Stromal cell of bone marrow (primary cell): ENCODE data around the gene ITPRID1.
"Not testable (repeated sequence)": the region's sequence is repeated elsewhere in the genome, so short reads cannot be mapped to it uniquely, and the experiment has no call there.

Source experiments
- DNase-seq: peaks from one replicate; pipeline ENCODE4 v3.0.0-alpha.2; 2012; ENCODE audit warnings: low read depth

Gene ITPRID1

DNA sequence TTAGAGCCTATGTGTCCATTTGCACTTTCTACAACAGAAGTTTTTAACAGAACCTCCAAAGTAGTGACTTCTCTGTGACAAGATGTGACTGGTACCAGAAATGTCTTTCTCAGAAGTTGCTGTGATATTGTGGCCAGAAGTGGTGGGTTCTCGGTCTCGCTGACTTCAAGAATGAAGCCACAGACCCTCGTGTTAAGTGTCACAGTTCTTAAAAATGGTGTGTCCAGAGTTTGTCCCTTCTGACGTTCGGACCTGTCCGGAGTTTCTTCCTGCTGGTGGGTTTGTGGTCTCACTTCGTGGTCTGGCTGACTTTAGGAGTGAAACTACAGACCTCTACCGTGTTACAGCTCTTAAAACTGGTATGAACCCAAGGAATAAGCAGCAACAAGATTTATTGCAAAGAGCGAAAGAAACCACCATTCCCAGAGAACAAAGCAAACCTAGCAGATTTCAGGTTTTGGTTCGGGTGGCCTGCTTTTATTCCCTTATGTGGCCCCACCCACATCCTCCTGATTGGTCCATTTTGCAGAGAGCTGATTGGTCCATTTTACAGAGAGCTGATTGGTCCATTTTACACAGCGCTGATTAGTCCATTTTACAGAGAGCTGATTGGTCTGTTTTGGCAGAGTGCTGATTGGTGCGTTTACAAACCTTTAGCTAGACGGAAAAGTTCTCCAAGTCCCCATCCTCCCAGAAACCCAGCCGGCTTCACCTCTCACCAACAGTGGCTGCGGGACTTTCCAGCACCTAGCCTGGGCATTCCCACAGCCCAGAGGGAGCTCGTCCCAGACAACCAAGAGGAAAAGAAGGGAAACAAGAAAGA lies 3.0 kb downstream of the ITPRID1 start:
- no peak for DNase-seq

DNA sequence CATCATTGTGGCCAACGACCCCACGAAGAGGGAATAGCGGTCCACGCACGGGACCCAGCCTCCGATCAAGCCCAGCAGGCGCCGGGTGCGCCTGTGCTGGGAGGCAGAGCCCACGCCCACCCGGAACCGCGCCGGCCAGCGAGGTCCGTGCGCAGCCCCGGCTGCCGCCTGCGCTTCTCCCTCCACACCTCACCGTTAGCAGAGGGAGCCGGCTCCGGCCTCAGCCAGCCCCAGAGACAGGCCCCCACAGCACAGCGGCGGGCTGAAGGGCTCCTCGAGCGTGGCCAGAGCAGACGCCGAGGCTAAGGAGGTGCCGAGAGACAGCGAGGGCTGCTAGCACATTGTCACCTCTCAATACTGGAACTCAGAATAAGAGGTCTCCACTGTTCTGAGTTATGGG lies 3.6 kb downstream of the ITPRID1 start:
- no peak for DNase-seq

DNA sequence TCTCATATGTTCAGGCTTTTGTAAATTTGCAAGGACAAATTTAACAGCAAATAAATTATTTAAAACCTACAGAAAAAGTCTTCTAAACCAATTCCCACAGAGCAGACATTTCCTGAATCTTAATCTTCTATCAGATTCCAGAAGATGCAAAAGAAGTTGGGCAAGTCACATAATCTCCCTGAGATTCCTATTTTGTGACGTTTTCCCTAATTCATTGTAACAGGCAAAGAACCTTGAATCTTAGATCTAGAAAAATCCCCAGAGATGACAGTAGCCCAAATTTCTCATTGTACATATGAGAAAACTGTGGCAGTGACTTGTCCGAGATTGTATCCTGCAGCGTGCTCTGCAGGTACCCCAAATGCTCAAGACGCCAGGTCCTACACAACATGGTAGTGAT lies 4.9 kb downstream of the ITPRID1 start:
- no peak for DNase-seq

DNA sequence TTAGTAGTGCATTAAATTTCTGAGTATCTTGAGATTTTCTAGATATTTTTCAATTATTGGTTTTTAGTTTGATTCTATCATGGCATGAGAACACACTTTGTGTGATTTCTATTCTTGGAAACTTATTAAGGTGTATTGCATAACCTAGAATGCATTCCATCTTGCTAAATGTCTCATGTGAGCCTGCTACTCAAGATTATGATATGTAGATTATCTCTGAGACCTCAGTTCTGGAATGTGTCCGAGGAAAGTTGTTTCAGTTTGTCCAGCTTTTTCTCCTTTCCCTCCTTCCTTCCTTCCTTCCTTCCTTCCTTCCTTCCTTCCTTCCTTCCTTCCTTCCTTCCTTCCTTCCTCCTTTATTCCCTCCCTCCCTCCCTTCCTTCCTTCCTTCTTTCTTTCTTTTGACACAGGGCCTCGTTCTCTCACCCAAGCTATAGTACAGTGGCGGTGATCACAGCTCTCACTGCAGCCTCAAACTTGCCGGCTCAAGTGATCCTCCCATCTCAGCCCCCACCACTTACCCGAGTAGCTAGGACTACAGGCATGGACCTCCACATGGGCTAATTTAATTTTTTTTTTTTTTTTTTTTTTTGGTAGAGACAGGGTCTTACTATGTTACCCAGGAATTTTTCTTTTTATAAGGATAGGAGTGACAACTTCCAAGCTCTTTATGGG lies 7.6 kb downstream of the ITPRID1 start:
- DNase-seq = no peak

DNA sequence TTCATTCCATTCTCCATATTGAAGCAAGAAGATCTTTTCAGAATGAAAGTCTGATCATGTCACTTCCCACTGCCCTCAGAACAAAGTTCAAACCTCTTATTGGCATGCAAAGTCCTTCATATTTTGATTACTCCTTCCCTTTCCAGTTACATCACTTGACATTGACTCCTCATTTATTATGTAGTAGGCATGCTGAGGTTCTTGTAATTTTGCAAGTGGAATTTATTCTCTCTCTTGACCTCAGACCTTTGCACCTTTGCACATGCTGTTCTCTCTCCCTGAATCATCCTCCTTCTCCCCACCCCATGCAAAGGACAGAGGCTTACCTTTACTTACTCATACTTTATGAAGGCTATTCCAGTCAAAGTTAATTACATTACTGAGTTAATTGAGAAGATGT lies 13.0 kb downstream of the ITPRID1 start:
- no peak for DNase-seq

DNA sequence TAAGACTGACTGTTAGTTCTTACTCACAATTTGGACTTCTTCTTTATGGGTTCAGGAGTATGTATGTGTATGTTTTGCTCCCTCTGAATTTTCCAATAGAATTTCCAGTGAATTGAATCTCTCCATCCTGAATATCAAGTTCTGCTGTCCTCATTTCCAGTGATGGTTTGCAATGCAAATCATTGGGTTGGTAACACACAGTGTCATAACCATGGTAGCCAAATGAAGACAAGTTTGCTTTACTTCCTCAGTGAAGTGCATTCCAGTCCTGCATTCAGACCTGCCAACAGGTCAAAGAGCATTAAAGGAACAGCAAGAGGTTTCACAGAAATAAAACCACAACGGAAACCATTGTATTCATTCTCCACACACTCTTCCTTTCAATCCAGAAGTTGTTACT lies 15.2 kb downstream of the ITPRID1 start:
- DNase-seq = no peak

DNA sequence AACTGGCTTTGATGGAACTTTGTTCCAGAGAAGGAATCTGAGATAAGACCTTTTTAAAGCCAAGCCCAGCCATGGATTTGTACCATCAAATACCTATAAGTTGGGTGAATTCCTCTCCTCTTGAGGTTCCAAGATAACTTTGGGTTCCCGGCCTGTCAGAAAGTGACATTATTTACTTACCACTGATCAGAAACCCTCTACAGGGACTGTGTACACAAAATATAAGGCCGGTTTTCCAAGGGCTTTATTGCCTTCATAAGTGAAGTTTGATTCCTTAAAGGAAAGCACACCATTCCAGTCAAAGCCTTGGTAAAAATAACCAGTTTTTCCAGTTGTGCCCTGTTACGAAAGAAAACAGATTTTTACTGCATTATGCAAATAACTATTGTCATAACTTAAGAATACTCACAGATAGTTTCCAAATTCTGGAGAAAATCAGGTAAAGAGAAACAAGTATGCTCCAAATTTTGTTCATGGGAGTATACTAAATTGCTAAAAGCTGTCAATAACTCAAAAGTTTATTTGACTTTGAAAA lies 26.8 kb downstream of the ITPRID1 start:
- not testable (repeated sequence) for DNase-seq

DNA sequence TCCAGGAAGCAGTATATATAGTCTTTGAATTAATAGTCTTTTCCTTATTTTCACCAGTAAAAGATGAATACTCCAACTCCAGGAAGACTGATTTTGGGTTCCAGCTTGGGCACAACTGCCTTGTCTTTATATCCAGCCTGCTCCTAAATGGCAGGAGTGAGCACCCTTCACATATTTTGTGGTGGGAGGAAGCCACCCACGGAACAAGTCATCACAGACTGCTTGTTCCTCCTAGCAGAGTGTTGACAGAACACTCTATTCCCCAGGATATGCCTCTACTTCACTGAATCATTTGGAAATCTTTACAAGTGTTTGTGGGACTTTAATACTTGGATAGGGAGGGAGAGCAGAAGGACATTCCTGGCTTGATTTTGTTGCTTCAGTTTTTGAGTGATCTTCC lies 31.7 kb downstream of the ITPRID1 start:
- no peak for DNase-seq

DNA sequence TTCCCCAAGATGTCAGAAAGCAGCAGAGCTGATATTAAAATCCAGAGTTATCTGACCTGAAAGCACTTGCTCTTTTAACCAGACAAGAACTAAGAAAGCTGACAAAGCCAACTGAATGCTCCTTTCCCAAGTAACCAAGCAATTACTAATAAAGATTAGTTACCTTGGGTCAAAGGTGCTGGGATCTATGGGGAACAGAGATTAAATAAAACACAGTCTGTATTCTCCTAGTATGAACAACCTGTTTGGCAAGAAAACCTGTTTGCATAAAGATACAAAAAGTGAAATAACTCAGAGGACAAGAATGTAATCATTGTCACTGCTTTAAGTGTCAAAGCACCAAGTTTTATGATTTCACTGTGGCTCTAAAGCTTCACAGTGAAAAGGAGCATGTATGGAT lies 35.7 kb downstream of the ITPRID1 start:
- no peak for DNase-seq

DNA sequence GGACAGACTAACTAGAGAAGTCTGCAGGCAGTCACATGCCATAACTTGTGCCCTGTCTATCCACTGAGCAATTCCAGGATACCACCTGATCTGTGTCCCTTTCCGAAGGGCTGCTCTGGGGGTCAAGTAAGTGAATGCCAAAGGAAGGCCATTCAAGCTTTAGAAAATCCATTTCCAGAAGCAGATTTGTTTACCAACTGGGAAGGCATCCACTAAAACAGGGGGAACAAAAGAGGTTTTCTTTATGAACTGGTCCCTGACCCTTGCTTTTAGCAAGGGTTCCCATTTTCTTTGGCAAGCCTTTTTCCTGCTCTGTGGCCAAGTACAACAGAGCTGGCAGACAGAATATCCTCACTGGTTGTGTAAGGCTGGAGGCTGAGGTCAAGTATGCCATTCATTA lies 36.5 kb downstream of the ITPRID1 start:
- peak; percentile 2 for DNase-seq

DNA sequence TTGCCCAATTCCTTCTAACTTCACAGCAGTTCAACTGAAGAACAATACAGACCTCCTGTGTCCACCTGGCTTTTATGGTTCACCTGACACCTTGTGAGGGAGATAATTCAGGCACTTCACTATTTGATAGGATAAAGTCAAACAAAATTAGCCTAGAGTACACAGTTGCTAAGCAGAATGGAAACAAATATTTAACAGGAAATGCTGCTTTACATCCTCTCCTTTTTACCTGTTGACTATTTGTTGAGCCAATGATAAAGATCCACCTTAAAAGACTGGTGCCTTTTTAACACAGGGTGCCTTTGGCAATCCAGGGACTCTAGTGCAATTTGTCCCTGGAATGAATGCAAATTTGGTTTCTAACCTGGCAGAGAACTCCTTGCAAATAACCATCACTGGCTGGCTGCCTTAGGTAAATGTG lies 39.8 kb downstream of the ITPRID1 start:
- no peak for DNase-seq

DNA sequence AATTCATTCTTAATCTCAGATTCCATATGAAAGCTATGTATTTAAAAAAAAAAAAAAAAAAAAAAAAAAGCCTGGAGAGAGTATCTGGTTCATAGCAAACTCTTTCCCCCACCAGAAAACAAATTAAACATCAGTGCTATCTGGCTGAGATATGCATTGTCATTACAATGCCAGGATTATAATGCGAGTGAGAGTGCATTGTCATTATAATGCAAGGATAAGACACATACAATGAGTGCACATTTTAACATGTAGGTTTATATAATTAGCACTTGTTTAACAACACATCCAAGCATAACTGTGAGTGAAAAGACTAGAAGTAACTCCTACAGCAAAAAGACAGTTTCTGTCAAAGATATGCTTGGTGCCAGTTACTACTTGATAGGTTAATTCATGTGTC lies 48.1 kb downstream of the ITPRID1 start:
- DNase-seq = no peak

DNA sequence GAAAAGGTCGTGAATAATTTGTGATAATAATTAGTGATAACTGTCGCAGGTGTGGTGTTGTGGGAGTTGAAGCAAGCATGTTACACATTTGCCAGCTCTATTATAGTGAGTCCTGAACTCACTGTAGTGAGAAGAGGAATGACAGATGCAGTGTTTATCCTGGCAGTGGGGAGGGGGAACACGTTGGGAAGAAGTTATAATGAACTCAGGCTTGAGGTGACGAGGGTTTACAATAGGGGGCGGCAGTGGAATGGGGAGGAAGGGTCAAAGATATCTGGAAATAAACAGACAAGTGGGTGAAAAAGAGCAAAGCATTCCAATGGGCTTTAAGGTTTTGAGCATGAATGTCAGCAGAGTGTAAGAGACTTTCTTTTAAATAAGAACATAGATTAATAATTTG lies 49.6 kb downstream of the ITPRID1 start:
- no peak for DNase-seq

DNA sequence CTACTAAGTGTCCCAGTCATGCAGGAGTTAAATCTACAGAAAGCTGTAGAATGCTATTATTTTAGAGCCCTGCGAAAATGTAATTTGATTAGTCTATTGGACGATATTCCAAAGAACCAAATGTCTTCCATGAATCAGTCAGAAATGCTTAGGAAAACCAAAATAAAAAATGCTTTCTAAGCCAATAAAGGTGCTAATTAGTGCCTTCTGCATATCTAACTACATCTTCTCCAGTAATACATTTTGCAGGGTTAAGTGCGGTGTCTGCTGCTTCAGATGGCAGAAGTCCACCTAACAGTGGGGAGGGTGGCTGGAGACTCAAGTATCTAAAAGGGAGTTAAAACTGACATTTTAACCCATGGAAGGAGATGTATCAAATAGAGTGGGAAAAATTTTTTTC lies 50.1 kb downstream of the ITPRID1 start:
- no peak for DNase-seq

DNA sequence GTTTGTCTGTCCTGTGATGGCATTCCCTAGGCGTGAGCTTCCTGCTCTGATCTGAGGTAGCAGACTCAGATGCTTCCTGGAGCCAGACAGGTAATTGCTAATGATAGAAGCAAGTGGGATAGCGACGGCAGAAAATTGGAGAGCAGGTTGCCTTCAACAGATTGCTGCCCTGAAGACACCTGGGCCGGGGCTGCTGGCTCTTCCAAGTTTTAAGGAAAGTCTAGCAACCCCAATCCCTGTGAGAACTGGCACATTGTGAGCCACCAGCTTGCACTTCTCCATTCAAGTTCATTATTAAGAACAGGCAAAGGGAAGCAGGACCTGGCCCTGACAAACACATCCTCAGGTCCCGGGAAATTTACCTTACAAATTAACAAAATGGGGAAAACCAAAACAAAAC lies 50.8 kb downstream of the ITPRID1 start:
- no peak for DNase-seq

DNA sequence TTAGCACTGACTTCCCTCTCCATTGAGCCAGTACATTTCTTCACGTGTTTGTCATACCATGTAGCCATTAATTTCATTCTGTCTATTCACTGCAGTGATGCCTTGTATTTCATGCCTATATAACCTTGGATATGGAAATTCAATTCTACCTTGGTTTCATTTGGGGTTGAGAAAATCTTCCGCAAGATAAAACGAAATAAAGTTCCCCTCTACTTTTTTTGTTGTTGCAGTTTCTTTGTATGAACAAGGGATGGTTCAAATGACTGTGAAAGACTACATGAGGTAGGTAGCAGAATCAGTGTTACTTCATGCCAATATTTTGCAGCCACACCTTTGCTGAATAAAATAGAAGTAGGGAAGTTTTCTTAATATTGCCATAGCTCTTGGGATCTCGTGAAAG lies 55.6 kb downstream of the ITPRID1 start:
- no peak for DNase-seq

DNA sequence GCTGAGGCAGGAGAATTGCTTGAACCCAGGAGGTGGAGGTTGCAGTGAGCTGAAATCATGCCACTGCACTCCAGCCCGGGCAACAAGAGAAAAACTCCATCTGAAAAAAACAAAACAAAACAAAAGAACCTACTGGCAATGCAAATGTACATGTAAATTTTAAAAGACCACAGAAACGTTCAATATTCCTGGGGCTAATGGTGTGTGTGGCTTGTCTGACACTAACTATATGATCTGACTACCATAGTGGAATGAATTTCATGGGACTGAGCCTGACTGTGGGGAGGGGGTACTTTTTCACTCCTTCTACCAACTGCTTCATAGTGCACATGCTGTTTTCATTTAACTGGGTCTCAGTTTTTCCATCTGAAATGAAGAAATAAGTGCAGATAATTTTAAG lies 69.6 kb downstream of the ITPRID1 start:
- DNase-seq = no peak

DNA sequence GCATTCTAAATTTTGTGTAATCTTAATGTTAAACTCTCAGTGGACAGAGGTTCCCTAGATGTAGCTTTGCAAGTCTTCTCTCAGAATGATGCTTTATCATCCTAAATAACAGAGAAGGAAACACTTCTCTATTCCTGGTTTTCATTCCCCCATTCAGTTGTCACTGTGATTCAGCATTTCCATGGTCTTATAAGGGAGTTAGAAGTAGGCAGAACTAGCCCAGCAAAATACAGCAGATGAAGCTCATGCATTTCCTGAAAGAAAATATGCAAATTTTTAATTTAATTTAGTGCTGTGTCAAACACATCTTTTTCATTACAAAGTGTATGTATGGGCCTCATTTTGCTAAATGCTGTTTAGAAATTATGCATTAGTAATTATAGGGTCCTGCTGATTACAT lies 70.1 kb downstream of the ITPRID1 start:
- DNase-seq = no peak

DNA sequence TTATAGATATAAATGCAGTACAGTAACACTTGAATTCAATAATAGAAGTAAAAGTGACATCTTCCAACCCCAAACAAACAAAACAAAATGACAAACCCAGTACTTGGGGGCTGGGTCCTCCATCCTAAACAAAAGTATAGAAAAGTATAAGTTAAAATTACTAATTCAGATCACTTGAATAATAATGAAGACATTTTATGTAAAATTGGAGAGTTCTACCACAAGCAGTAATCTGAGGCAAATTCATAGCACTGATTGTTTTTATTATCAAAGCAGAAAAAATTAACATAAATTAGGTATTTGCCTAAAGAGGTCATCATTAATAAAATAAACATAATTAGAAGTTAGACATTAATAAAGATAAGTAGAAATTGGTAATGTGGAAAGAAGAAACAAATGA lies 81.5 kb downstream of the ITPRID1 start:
- no peak for DNase-seq

DNA sequence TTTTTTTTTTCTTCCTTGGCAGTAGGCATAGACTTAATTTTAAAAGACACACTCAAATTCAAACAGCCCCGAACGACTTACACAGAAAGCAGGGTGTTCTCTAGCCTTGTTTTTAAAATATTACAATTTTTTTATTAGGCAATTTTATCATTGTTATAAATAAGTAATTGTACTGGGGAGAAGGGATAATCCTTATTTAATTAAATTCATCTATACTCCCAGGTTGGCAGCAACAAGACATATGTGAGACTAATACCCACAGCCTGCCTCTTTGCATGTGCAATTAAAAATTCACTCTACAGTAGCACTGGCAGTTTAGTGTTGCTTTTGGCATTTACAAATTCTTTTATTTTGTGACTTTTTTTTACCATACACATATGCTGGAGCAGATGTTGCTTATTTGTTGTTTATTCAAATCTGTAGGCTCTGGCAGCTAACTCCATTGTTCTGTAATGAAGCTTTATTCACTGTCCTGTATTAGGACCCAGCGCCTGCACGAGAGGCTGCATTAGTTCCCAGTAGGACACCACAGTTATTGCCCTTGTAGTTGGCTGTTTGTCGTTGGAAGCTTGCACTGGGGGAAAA lies 88.2 kb downstream of the ITPRID1 start:
- no peak for DNase-seq

DNA sequence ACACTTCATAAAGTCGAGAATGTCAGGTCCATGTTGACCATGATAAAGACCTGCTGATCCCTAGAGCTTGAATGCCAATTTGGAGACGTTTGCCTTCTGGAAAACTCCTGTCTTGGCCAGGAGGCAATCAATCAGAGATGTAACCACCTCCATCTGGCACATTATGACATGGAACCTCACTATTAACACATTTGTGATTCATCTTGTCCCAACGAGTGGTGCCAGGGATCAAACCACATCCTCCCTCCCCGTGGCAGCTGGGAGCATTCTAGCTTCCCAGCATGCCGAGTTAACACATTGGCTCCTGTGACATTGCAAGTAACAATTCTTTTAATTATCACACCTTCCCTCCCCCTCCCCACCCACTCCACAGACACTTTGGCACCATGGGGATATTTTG lies 89.2 kb downstream of the ITPRID1 start:
- DNase-seq = peak; percentile 3

DNA sequence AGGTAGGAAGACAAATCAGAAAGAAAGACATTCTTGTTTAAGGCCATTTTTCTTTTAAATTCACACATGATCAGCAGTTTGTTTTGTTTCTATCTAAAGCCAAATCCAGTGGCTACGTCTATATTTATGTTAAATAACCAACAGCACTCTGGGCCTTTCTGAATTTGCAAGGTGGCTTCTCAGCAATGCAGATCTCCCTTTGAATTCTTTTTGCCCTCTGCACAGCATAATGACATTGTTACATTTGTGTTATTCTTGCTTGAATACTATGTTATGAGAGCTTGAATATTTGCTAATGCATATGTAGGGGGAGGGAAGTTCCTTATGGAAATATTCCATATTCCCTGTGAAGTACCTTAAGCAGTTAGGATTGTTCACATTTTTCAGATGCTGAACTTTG lies 99.7 kb downstream of the ITPRID1 start:
- no peak for DNase-seq

DNA sequence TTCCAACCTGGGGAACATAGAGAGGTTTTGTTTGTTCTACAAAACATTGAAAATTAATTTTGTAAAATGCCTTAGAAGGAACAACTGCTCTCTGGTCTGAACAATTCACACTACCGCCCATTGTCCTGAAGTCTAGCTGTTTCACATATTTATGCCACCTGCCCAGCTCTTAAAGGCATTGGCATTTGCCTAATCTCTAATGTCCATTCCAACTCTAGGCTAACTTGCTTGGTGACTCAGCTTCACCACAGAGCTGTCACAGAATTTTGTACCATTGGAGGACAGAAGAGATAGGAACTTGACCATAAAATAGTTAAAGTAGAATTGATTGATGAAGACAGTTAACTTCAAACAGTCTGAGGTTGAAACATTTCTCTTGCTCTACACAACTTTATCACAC lies 119.6 kb downstream of the ITPRID1 start:
- DNase-seq = no peak
